ENCODE results near the gene ASNSD1.

GRCh38 chr2:189660803-189661147 is 484 bp upstream of the ASNSD1 start:
- TF ChIP-seq GATA3 (IDR thresholded peaks at IDR 0.05; ENCODE audit: low read depth, low read length): no peak
- no peak for TF ChIP-seq GATA2 (IDR thresholded peaks at IDR 0.05; ENCODE audit: low read depth, low read length)

All from SH-SY5Y (cell line).